ENCODE data around the gene PLPPR1. TPM values are rescaled to one million over a fixed set of nuclear protein-coding genes. Genes with fewer than 3 reads are reported as not detected.

PLPPR1 gene
- total and polyA plus RNA-seq, 2 of the 4 experiments (the other 2 are of a cell fraction): not detected

- H3K9me3 ChIP-seq (ENCODE audit: control insufficient read depth, insufficient read depth, low read length): peaks cover 3% of the 10 kb centered on the region
- H2AK9ac ChIP-seq (replicated peaks; ENCODE audit: low read depth, low read length, poor library complexity): no peak overlapping the region
- no peak overlapping the region for H3K4me2 ChIP-seq (ENCODE audit: low read depth, low read length)
- ChIA-PET CTCF (no interaction called here), POLR2A (ENCODE audit: unreplicated experiment) (no interaction called here)
- H3K56ac ChIP-seq (ENCODE audit: extremely low read depth, insufficient read depth, low read length): no peak overlapping the region
- H2BK120ac ChIP-seq (ENCODE audit: low read depth, low read length): no peak overlapping the region
- no peaks in the 10 kb centered on the region for H3K36me3 ChIP-seq (ENCODE audit: control insufficient read depth, insufficient read depth, low read length)
- no peak overlapping the region for H4K5ac ChIP-seq (ENCODE audit: low read depth, low read length)
- no peak overlapping the region for H4K8ac ChIP-seq (ENCODE audit: low read depth in 2 of 2, low read length in 2 of 2)
- H3K9ac ChIP-seq (ENCODE audit: low read depth, low read length): no peak overlapping the region
- H2AFZ ChIP-seq (replicated peaks; ENCODE audit: low read length, poor library complexity): no peak overlapping the region
- no TSS peak for BruUV-seq (replicated peaks)
- H3K27ac ChIP-seq (ENCODE audit: insufficient read depth, low read length): no peak overlapping the region
- no peak overlapping the region for H2BK15ac ChIP-seq (ENCODE audit: low read depth, low read length)
- intact Hi-C loops (cut with micrococcal nuclease) (no loop called here), dilution Hi-C loops (cut with HindIII; ENCODE audit: low sequenced_read_pairs, unreplicated experiment) (no loop called here), in situ Hi-C loops (cut with MboI; ENCODE audit: low sequenced_read_pairs) (no loop called here)
- H3K18ac ChIP-seq (ENCODE audit: low read depth, low read length): no peak overlapping the region
- H3K9me1 ChIP-seq (ENCODE audit: insufficient read depth, low read length): no peaks in the 10 kb centered on the region
- no peak overlapping the region for H3K4ac ChIP-seq (ENCODE audit: low read depth, low read length)
- H3K4me1 ChIP-seq (ENCODE audit: control insufficient read depth, insufficient read depth, low read length): no peaks in the 10 kb centered on the region
- no peak overlapping the region for H2BK20ac ChIP-seq (ENCODE audit: low read depth, low read length)
- H3K27me3 ChIP-seq (ENCODE audit: control insufficient read depth, insufficient read depth, low read length): no peaks in the 10 kb centered on the region
- ATAC-seq (ENCODE audit: low read depth): no peak
- H3K23ac ChIP-seq (ENCODE audit: low read depth, low read length): no peak overlapping the region
- H2BK5ac ChIP-seq (ENCODE audit: low read depth, low read length, poor library complexity, severe bottlenecking): no peak overlapping the region
- H4K91ac ChIP-seq (ENCODE audit: insufficient read depth, low read depth, low read length): no peak overlapping the region
- no peaks in the 10 kb centered on the region for H4K20me1 ChIP-seq (ENCODE audit: insufficient read depth, low read length)
- TF ChIP-seq FOS (IDR thresholded peaks at IDR 0.05; ENCODE audit: low read depth, low read length) (no peak), CTCF (conservative IDR thresholded peaks at IDR 0.05; ENCODE audit: low read depth, low read length) (no peak), RAD21 (IDR thresholded peaks at IDR 0.05; ENCODE audit: low read length) (no peak), ELK1 (IDR thresholded peaks at IDR 0.05; ENCODE audit: borderline replicate concordance, low read depth, low read length) (no peak), RFX5 (IDR thresholded peaks at IDR 0.05; ENCODE audit: low read depth, low read length) (no peak), NFE2L2 (IDR thresholded peaks at IDR 0.05; ENCODE audit: low read depth, low read length) (no peak), POLR2A (IDR thresholded peaks at IDR 0.05; ENCODE audit: low read depth, low read length) (no peak)
- no peaks in the 10 kb centered on the region for H3K79me1 ChIP-seq (ENCODE audit: low read depth in 1 of 2, low read length in 2 of 2)
- no peak overlapping the region for H3K4me3 ChIP-seq (ENCODE audit: insufficient read depth, low read depth, low read length)
- no peak overlapping the region for H2AK5ac ChIP-seq (ENCODE audit: low read depth, low read length)
- no peak for DNase-seq
- H3K14ac ChIP-seq (replicated peaks; ENCODE audit: low read depth, low read length): no peak overlapping the region
Observed at GRCh38 chr9:101128623-101129022, 100.1 kb downstream of the PLPPR1 start.
